ENCODE measurements around the gene RUFY4. TPM values are rescaled to one million over a fixed set of nuclear protein-coding genes. Genes with fewer than 3 reads are reported as not detected.

Gene RUFY4
- total and polyA plus RNA-seq, 9 of the 15 experiments (the other 6 are each of a cell fraction or from before 2014, with no cell fraction given): not detected

- TF ChIP-seq, protein P1, sequence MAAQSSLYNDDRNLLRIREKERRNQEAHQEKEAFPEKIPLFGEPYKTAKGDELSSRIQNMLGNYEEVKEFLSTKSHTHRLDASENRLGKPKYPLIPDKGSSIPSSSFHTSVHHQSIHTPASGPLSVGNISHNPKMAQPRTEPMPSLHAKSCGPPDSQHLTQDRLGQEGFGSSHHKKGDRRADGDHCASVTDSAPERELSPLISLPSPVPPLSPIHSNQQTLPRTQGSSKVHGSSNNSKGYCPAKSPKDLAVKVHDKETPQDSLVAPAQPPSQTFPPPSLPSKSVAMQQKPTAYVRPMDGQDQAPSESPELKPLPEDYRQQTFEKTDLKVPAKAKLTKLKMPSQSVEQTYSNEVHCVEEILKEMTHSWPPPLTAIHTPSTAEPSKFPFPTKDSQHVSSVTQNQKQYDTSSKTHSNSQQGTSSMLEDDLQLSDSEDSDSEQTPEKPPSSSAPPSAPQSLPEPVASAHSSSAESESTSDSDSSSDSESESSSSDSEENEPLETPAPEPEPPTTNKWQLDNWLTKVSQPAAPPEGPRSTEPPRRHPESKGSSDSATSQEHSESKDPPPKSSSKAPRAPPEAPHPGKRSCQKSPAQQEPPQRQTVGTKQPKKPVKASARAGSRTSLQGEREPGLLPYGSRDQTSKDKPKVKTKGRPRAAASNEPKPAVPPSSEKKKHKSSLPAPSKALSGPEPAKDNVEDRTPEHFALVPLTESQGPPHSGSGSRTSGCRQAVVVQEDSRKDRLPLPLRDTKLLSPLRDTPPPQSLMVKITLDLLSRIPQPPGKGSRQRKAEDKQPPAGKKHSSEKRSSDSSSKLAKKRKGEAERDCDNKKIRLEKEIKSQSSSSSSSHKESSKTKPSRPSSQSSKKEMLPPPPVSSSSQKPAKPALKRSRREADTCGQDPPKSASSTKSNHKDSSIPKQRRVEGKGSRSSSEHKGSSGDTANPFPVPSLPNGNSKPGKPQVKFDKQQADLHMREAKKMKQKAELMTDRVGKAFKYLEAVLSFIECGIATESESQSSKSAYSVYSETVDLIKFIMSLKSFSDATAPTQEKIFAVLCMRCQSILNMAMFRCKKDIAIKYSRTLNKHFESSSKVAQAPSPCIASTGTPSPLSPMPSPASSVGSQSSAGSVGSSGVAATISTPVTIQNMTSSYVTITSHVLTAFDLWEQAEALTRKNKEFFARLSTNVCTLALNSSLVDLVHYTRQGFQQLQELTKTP (IDR thresholded peaks at IDR 0.05; ENCODE audit: low read depth in 1 of 2, partially characterized antibody in 2 of 2): no peak
- TF ChIP-seq, protein P2, sequence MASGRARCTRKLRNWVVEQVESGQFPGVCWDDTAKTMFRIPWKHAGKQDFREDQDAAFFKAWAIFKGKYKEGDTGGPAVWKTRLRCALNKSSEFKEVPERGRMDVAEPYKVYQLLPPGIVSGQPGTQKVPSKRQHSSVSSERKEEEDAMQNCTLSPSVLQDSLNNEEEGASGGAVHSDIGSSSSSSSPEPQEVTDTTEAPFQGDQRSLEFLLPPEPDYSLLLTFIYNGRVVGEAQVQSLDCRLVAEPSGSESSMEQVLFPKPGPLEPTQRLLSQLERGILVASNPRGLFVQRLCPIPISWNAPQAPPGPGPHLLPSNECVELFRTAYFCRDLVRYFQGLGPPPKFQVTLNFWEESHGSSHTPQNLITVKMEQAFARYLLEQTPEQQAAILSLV (tag; IDR thresholded peaks at IDR 0.05): no peak
- TF ChIP-seq GABPA (tag; conservative IDR thresholded peaks at IDR 0.05; ENCODE audit: low read depth): no peak
- TF ChIP-seq U2AF1 (optimal IDR thresholded peaks at IDR 0.05; ENCODE audit: low read depth, low read length): no peak
- no peak for TF ChIP-seq MECOM (CRISPR knock-in tag; IDR thresholded peaks at IDR 0.05)
- TF ChIP-seq BCL6 (CRISPR knock-in tag; IDR thresholded peaks at IDR 0.05): no peak
- TF ChIP-seq CHCHD3 (CRISPR knock-in tag; IDR thresholded peaks at IDR 0.05): no peak
- no peak for TF ChIP-seq SPI1 (IDR thresholded peaks at IDR 0.05; ENCODE audit: borderline replicate concordance, low read depth, low read length)
- TF ChIP-seq MEF2D (tag; conservative IDR thresholded peaks at IDR 0.05; ENCODE audit: low read depth): no peak
- TF ChIP-seq POLR2G (IDR thresholded peaks at IDR 0.05; ENCODE audit: low read depth, low read length): no peak
- TF ChIP-seq, protein P3, sequence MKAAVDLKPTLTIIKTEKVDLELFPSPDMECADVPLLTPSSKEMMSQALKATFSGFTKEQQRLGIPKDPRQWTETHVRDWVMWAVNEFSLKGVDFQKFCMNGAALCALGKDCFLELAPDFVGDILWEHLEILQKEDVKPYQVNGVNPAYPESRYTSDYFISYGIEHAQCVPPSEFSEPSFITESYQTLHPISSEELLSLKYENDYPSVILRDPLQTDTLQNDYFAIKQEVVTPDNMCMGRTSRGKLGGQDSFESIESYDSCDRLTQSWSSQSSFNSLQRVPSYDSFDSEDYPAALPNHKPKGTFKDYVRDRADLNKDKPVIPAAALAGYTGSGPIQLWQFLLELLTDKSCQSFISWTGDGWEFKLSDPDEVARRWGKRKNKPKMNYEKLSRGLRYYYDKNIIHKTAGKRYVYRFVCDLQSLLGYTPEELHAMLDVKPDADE (conservative IDR thresholded peaks at IDR 0.05; ENCODE audit: control insufficient read depth, low read depth, low read length): no peak
- TF ChIP-seq GTF2A2 (tag; IDR thresholded peaks at IDR 0.05): no peak
- TF ChIP-seq ZNF668 (CRISPR knock-in tag; IDR thresholded peaks at IDR 0.05): no peak
- TF ChIP-seq BRF2 (IDR thresholded peaks at IDR 0.05; ENCODE audit: borderline replicate concordance, insufficient read depth, insufficient read length): no peak
- no peak for TF ChIP-seq ZZZ3 (IDR thresholded peaks at IDR 0.05)
Observed at GRCh38 chr2:218067523-218067922, 1.5 kb upstream of the RUFY4 start (continued).

All from K562 (cell line).